ENCODE results near the gene HEXB. TPM values are rescaled to one million over a fixed set of nuclear protein-coding genes. Genes with fewer than 3 reads are reported as not detected.

Gene HEXB
- total and polyA plus RNA-seq, 2 of the 8 experiments (the other 6 are each of a cell fraction or from before 2014, with no cell fraction given) = 39.7 to 69.2 TPM

DNA sequence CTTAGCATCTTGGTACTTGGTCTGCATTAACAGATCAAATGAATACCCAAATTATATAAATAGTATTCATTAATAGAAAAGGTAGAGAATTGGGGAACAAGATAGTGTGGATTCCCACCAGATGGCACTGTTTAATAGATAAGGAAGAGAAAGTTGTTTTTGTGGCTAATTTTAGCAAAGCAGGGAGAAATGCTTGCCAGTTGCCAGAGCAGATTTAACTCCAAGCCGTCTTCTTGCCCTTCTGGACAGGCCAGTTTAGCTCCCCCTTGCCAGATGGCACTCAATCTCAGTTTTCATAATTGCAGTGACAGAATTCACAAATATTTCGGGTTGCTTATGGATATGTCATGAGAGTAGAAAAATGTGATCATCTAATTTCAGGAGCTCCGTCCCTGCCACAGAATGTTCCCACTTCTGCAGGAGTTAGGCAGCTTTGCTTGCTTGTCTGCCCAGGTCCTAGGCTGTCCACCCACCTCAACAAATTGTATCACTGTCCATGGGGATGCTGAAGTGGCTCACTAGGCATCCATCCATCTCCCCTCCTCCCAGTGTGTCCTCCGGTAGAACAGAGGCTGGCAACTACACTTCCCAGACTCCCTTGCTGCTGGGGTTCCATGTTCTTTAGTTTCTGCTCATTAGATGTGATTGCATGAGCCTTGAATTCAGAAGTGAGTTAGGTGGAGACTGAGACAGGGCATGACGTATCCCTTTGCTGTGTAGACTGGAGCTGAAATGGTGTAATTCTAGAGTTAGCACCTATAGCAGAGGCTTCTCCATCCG is 11.8 kb upstream of the HEXB start:
- H3K23me2 ChIP-seq (ENCODE audit: low read depth, low read length) = no peaks in the 10 kb centered on the region; the same call in 1 of the 2 replicates
- peaks cover 0 to 6% (median 4%) of the 10 kb centered on the region in 4 experiments; a peak in 5 of 7 replicates for H3K4me1 ChIP-seq (replicated peaks in 1 of 4; ENCODE audit: control insufficient read depth in 3 of 4, insufficient read depth in 4 of 4, low read length in 3 of 4)
- H3K27ac ChIP-seq (ENCODE audit: low read depth, low read length) = no peak overlapping the region
- 82% methylated on average over 6 of the region's 6 CpGs; no CpG with 5 or more reads in 1 of the 2 experiments for WGBS, 2 experiments (ENCODE audit: extremely low coverage in 1 of 2, insufficient coverage in 1 of 2, insufficient read length in 1 of 2, insufficient replicate concordance in 2 of 2, low coverage in 1 of 2, low lambda C conversion rate in 2 of 2, missing lambda C conversion rate in 1 of 2)
- H3K9me3 ChIP-seq (ENCODE audit: insufficient read depth in 2 of 2, low read depth in 1 of 2, low read length in 1 of 2) = no peaks in the 10 kb centered on the region
- H2BK12ac ChIP-seq (ENCODE audit: low read depth, low read length) = no peak overlapping the region
- H3K18ac ChIP-seq (ENCODE audit: extremely low read depth, low read length) = no peak overlapping the region
- H2BK120ac ChIP-seq (replicated peaks; ENCODE audit: low read depth, low read length) = no peak overlapping the region
- CTCF ChIA-PET (ENCODE audit: partially characterized antibody) = interaction anchor here (0.6 to 2.3 kb wide), 19 partner anchors 9 to 879 kb away, joined by 3 to 19 read pairs (median 4); partner anchors contain the start of genes GFM2 and NSA2
- no peaks in the 10 kb centered on the region for H3K27me3 ChIP-seq (replicated peaks in 1 of 4; ENCODE audit: control insufficient read depth in 3 of 4, extremely low read depth in 1 of 4, insufficient read depth in 3 of 4, low read length in 3 of 4)
- DNase-seq (ENCODE audit: low read depth in 1 of 2, low spot score in 2 of 2) = no peak
- no peak overlapping the region for H2AK5ac ChIP-seq (ENCODE audit: low read depth, low read length)
- no peak overlapping the region for H3K14ac ChIP-seq (ENCODE audit: insufficient read length)
- no peaks in the 10 kb centered on the region for H4K20me1 ChIP-seq (replicated peaks in 1 of 2; ENCODE audit: control insufficient read depth in 1 of 2, insufficient read depth in 2 of 2, low read length in 2 of 2)
- H4K8ac ChIP-seq (ENCODE audit: extremely low read depth, insufficient read depth, low read length) = no peak overlapping the region
- no peak overlapping the region for H4K5ac ChIP-seq (ENCODE audit: insufficient read length, low read depth, low read length)
- no peak overlapping the region; a peak in 1 of 4 replicates for H3K4me2 ChIP-seq (ENCODE audit: insufficient read depth in 1 of 2, low read depth in 2 of 2, low read length in 2 of 2)
- H3K4ac ChIP-seq (replicated peaks; ENCODE audit: insufficient read length, low read depth, low read length) = no peak overlapping the region
- peak overlapping the region; percentile 93 for H2AFZ ChIP-seq (ENCODE audit: low read length)
- no peak overlapping the region for H3K23ac ChIP-seq (ENCODE audit: insufficient read length)
- FAIRE-seq = no peak
- no peaks in the 10 kb centered on the region for H3K79me1 ChIP-seq (ENCODE audit: low read depth, low read length)
- H3K9ac ChIP-seq (replicated peaks in 1 of 4; ENCODE audit: extremely low read depth in 1 of 4, low read depth in 3 of 4, low read length in 3 of 4) = no peak overlapping the region
- no peak overlapping the region for H2BK5ac ChIP-seq (ENCODE audit: low read depth, low read length)
- no peak overlapping the region for H4K91ac ChIP-seq (replicated peaks; ENCODE audit: insufficient read length, low read length)
- H3K56ac ChIP-seq (replicated peaks; ENCODE audit: insufficient read length, low read depth, low read length) = no peak overlapping the region
- no peak overlapping the region for H3K4me3 ChIP-seq (ENCODE audit: extremely low read depth in 1 of 4, insufficient read depth in 2 of 4, low read depth in 3 of 4, low read length in 4 of 4)
- H2BK20ac ChIP-seq (ENCODE audit: low read length) = no peak overlapping the region
- no peaks in the 10 kb centered on the region for H3K36me3 ChIP-seq (ENCODE audit: control insufficient read depth in 2 of 4, insufficient read depth in 4 of 4, low read length in 3 of 4)
- no peak overlapping the region for H2BK15ac ChIP-seq (ENCODE audit: low read length)
- no peaks in the 10 kb centered on the region for H3K79me2 ChIP-seq (ENCODE audit: control insufficient read depth in 1 of 2, insufficient read depth in 2 of 2, low read length in 2 of 2)
- POLR2A ChIA-PET (ENCODE audit: partially characterized antibody) = interaction anchor here (0.8 to 1.0 kb wide), 2 partner anchors 11 to 13 kb away, joined by 3 to 4 read pairs; no protein-coding TSS in a partner anchor
- TF ChIP-seq RAD21 (IDR thresholded peaks at IDR 0.05 in 1 of 2, conservative IDR thresholded peaks at IDR 0.05 in 1 of 2; ENCODE audit: low read depth in 2 of 2, low read length in 2 of 2) (peak; percentile 61 to 68), SIX5 (IDR thresholded peaks at IDR 0.05; ENCODE audit: low read depth, low read length) (peak; percentile 29; the same call in 1 of the 2 replicates), HDAC2 (IDR thresholded peaks at IDR 0.05; ENCODE audit: borderline replicate concordance in 1 of 2, low read depth in 2 of 2, low read length in 2 of 2) (no peak), RFX5 (IDR thresholded peaks at IDR 0.05; ENCODE audit: borderline replicate concordance, low read depth, low read length) (no peak), YY1 (IDR thresholded peaks at IDR 0.05; ENCODE audit: low read depth, low read length) (peak; percentile 84), SIN3A (conservative IDR thresholded peaks at IDR 0.05 in 1 of 2, IDR thresholded peaks at IDR 0.05 in 1 of 2; ENCODE audit: low read depth in 1 of 2, low read length in 2 of 2) (no peak), NANOG (IDR thresholded peaks at IDR 0.05; ENCODE audit: insufficient read depth, low read depth, low read length, poor library complexity, severe bottlenecking) (no peak), KDM1A (IDR thresholded peaks at IDR 0.05; ENCODE audit: borderline replicate concordance, low read length) (no peak), CTBP2 (IDR thresholded peaks at IDR 0.05; ENCODE audit: borderline replicate concordance, insufficient read depth, insufficient read length, low read length) (no peak)
- TF ChIP-seq, protein P1, sequence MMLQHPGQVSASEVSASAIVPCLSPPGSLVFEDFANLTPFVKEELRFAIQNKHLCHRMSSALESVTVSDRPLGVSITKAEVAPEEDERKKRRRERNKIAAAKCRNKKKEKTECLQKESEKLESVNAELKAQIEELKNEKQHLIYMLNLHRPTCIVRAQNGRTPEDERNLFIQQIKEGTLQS (IDR thresholded peaks at IDR 0.05; ENCODE audit: insufficient read depth, low read depth, low read length) = no peak
